NCI-H460 (cell line): ENCODE data around the gene MROH7. TPM values are rescaled to one million over a fixed set of nuclear protein-coding genes. Genes with fewer than 3 reads are reported as not detected.

ENCODE experiments used
- DNase-seq: peaks from one replicate; pipeline ENCODE4 v3.0.0-alpha.2; 2016; ENCODE audit warnings: low read depth; ENCODE audit errors: extremely low read depth
- total RNA-seq: library from RNA; depleted of rRNA; stranded (reverse); fragments of >200 nt; shearing (Covaris generic); gene quantifications from 2 replicates; pipeline ENCODE4 v1.2.3, GENCODE V29; 2014

Gene MROH7
- total RNA-seq, 1 experiment from 2014 or later, result not detected

GRCh38 chr1:54723985-54724384 is 82.4 kb downstream of the MROH7 start:
- DNase-seq, result no peak

DNA sequence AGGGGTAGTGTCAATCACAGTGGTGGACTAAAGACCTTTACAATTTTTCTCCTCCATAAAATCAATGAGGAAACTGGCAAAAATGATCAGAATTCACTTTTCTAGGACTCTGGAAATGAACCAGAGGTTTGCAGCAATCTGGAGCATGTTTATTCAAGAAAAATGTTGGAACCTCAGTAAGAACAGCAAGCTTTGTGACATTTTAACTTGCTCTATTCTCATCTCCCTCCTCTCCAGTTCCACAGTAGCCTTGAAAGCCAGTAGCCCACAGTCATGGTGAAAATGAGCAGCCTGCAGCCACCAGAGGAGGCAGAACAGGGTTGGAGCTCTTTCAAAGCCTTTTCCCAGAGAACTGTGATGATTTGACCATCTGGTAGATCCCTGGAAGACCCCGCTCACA is 83.2 kb downstream of the MROH7 start:
- DNase-seq, result no peak

GRCh38 chr1:54728027-54728426 is 86.4 kb downstream of the MROH7 start:
- no peak for DNase-seq

DNA sequence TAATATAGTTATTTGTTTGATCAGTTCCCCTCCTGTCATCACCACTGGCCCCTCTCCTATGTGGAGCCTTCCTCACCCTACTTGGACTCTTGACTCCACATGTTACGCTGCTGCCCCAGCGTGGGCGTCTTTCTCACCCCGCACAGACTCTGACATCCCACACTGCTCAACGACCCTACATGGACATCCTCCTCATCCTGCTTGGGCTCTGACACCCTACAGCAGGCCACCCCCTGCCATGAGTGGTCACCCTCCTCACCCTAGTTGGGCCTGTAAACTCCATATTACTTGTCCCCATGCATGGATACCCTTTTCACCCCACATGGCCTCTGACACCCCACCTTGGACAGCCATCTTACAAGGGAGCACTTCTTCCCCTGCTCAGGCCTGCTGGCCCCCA is 95.1 kb downstream of the MROH7 start:
- DNase-seq, result no peak

DNA sequence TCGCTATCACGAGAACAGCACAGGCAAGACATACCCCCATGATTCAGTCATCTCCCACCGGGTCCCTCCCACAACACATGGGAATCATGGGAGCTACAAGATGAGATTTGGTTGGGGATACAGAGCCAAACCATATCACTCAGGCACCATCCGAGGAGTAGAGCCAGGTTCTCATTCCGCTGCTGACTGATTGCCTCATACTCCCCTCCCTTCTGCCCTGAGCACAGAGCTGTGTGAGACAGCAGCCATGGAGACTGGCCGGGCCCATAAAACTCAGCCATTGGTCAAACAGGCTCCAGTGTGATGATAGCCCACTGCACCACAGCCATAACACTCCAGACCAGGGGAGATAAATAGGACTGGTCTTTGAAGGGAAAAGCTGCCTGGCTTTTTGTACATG is 96.7 kb downstream of the MROH7 start:
- no peak for DNase-seq

DNA sequence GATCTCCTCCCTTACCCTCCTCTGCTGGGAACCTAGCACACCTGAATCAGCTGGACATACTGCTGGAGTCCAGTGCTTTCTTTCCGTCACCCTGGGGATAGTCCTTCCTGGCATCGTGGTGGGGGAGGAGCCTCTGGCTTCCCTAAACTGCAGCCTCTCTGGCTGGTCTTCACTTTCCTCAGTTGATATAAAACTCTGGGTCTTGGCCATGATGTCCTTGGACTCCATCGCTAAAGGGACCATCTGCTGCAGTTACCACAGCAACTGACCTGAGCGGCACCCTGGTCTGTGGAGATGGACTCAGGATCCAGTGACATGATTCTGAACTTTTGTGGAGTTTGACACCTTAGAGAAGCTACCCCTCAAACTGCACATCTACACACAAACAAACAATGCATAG is 99.9 kb downstream of the MROH7 start:
- DNase-seq, result no peak

DNA sequence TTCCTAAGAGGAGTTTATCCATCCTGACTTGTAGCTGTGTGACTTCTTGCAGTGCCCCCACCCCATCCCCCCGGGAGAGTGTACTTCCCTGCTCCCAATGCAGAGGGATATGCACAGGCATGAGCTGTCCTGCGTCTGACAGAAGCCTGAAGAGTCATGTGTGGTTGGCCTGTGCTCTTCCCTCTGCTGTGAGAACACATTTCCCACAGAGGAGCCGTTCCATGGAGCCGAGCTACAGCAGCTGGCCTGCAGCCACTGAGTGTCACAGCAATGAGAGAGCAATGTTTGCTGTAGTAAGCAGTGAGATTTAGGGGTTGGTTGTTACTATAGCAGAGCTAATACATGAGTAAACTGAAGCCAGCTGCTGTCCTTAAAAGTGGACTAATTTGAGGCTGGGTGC is 100.7 kb downstream of the MROH7 start:
- DNase-seq, result no peak

- DNase-seq, result no peak
These were observed 102.0 kb downstream of the MROH7 start for GRCh38 chr1:54743416-54744226.

DNA sequence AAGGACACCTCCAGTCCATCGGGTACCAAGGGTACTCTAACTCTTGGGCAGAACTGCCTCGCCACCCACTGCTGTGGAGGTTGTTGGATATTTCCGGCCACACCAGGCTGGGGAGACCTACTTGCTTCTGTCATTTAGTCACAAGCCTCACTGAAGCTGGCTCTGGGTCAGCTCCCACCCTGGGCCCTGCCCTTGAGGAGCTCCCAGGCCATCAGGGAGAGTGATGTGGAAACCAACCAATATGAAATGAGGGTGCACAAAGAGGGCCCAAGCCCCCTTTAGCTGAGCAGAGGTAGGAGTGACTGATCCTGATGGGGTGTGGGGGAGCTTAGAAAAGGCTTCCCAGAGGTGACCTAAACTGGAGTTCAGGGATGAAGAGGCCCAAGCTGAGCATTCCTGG is 103.1 kb downstream of the MROH7 start:
- no peak for DNase-seq

DNA sequence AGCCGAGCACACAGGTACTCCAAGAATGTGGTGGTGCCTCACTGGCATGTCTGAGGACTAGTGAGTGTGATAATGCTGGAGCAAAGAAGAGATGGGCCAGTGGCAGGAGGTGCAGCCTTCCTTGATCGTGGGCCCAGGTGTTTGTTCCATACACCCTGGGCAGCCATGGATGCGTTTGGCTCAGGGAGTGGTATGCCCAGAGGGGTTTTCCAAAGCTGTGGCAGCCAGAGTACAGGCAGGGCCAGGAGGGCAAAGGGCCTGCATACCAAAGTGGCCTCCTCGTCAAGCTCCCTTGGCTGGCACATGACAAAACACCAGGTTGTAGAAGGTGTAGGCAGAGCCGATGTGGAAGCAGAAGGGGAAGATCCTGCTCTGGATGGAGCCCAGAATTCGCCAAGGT is 103.7 kb downstream of the MROH7 start:
- DNase-seq, result no peak

- DNase-seq, result no peak
These were observed 104.3 kb downstream of the MROH7 start for GRCh38 chr1:54745864-54746263.

GRCh38 chr1:54748094-54748835 is 106.7 kb downstream of the MROH7 start:
- DNase-seq, result no peak

GRCh38 chr1:54750596-54750995 is 109.0 kb downstream of the MROH7 start:
- no peak for DNase-seq

- DNase-seq, result no peak
These were observed 109.8 kb downstream of the MROH7 start for GRCh38 chr1:54751426-54751825.

DNA sequence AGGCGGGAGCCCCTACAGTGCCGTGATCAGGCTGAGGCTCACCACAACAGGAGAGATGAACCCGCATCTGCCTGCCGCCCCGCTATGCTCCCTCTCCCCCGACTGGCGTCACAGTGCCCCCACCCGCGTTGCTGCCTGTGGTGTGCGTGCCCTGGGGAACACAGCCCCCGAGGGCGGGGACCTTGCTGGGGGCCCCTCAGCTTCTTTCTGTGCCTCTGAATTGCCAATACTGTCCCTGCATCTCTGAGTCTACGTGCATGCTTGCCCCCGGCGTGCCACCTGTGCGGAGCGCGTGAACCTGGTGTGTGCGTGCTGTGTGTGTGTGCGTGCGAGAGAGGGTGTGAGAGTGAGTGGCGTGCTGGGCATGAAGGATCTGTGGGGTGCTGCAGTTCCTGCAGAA is 112.5 kb downstream of the MROH7 start:
- no peak for DNase-seq

- no peak for DNase-seq
These were observed 113.1 kb downstream of the MROH7 start for GRCh38 chr1:54754486-54755285.

- no peak for DNase-seq
These were observed 116.2 kb downstream of the MROH7 start for GRCh38 chr1:54757833-54758232.

GRCh38 chr1:54758678-54759348 is 117.2 kb downstream of the MROH7 start:
- DNase-seq, result no peak
